ENCODE data around the gene TEX30. TPM values are rescaled to one million over a fixed set of nuclear protein-coding genes. Genes with fewer than 3 reads are reported as not detected.

The TEX30 gene
- total RNA-seq, 4 donors from 2014 or later, result 11.2 to 20.5 (median 14.7) TPM

- intact Hi-C loops (cut with DNase I; ENCODE audit: low total_unique reads), result no loop called here
- no peak for TF ChIP-seq POLR2A (IDR thresholded peaks at IDR 0.05)
- TF ChIP-seq CTCF (IDR thresholded peaks at IDR 0.05), result no peak
- Histone ChIP-seq H3K4me1 (no peaks in the 10 kb centered on the region), H3K27me3 (no peaks in the 10 kb centered on the region), H3K4me3 (no peak overlapping the region), H3K36me3 (no peaks in the 10 kb centered on the region), H3K27ac (no peak overlapping the region), H3K9me3 (no peaks in the 10 kb centered on the region)
- DNase-seq, result no peak
Measured at GRCh38 chr13:102718746-102719145, 54.8 kb downstream of the TEX30 start.

Other genes with a start within 250 kb of the TEX30 start
- gene TPP2, start 176.8 kb downstream of the TEX30 start, total RNA-seq, result 10 to 100 TPM; 42.1 to 83.5 (median 48.7) TPM
- under 1 TPM in 1 of 4 donors, not detected in 3; 0.41 TPM for gene METTL21C, start 78.7 kb downstream of the TEX30 start, total RNA-seq
- gene POGLUT2, start 25.2 kb upstream of the TEX30 start, total RNA-seq, result 10 to 100 TPM in 2 of 4 donors, 1 to 10 TPM in 2; 3.5 to 40.3 (median 17.2) TPM
- gene BIVM, start 25.3 kb upstream of the TEX30 start, total RNA-seq, result 10 to 100 TPM in 2 of 4 donors, 1 to 10 TPM in 2; 5.0 to 55.9 (median 18.0) TPM
- 100 to 1,000 TPM in 1 of 4 donors, 10 to 100 TPM in 3; 43.7 to 134 (median 76.4) TPM for gene ERCC5, start 72.2 kb upstream of the TEX30 start, total RNA-seq

All from uterus (tissue), 4 donors.